ENCODE results near the gene PRR33.

The PRR33 gene

GRCh38 chr11:1932681-1933080, 41.0 kb upstream of the PRR33 start:
- no peak overlapping the region for H3K9ac ChIP-seq (ENCODE audit: low read length)
- no peak overlapping the region for H3K4me3 ChIP-seq (ENCODE audit: low read length)
- no peaks in the 10 kb centered on the region for H3K9me3 ChIP-seq (ENCODE audit: control insufficient read depth, low read length)
- H3K4me1 ChIP-seq (ENCODE audit: control insufficient read depth, insufficient read depth, low read length) = no peaks in the 10 kb centered on the region
- H3K36me3 ChIP-seq (ENCODE audit: control insufficient read depth, insufficient read depth, low read length) = no peaks in the 10 kb centered on the region
- H3K27me3 ChIP-seq (ENCODE audit: control insufficient read depth, insufficient read depth, low read length) = no peaks in the 10 kb centered on the region

- Histone ChIP-seq H3K9ac (ENCODE audit: low read length) (no peak overlapping the region), H3K36me3 (ENCODE audit: control insufficient read depth, insufficient read depth, low read length) (no peaks in the 10 kb centered on the region), H3K9me3 (ENCODE audit: control insufficient read depth, low read length) (no peaks in the 10 kb centered on the region), H3K27me3 (ENCODE audit: control insufficient read depth, insufficient read depth, low read length) (no peaks in the 10 kb centered on the region), H3K4me1 (ENCODE audit: control insufficient read depth, insufficient read depth, low read length) (no peaks in the 10 kb centered on the region), H3K4me3 (ENCODE audit: low read length) (no peak overlapping the region)
Measured at GRCh38 chr11:1932105-1932480, 40.4 kb upstream of the PRR33 start.

- H3K4me3 ChIP-seq (ENCODE audit: low read length) = no peak overlapping the region
- H3K9me3 ChIP-seq (ENCODE audit: control insufficient read depth, low read length) = no peaks in the 10 kb centered on the region
- H3K4me1 ChIP-seq (ENCODE audit: control insufficient read depth, insufficient read depth, low read length) = no peaks in the 10 kb centered on the region
- H3K27me3 ChIP-seq (ENCODE audit: control insufficient read depth, insufficient read depth, low read length) = no peaks in the 10 kb centered on the region
- no peaks in the 10 kb centered on the region for H3K36me3 ChIP-seq (ENCODE audit: control insufficient read depth, insufficient read depth, low read length)
- no peak overlapping the region for H3K9ac ChIP-seq (ENCODE audit: low read length)
Measured at GRCh38 chr11:1931341-1932104, 39.8 kb upstream of the PRR33 start.

- Histone ChIP-seq H3K9ac (ENCODE audit: low read length) (no peak overlapping the region), H3K27me3 (ENCODE audit: control insufficient read depth, insufficient read depth, low read length) (peaks cover 2% of the 10 kb centered on the region), H3K9me3 (ENCODE audit: control insufficient read depth, low read length) (no peaks in the 10 kb centered on the region), H3K4me3 (ENCODE audit: low read length) (no peak overlapping the region), H3K36me3 (ENCODE audit: control insufficient read depth, insufficient read depth, low read length) (no peaks in the 10 kb centered on the region), H3K4me1 (ENCODE audit: control insufficient read depth, insufficient read depth, low read length) (no peaks in the 10 kb centered on the region)
Measured at GRCh38 chr11:1930462-1930830, 38.8 kb upstream of the PRR33 start.

GRCh38 chr11:1929621-1930461, 38.1 kb upstream of the PRR33 start:
- Histone ChIP-seq H3K36me3 (ENCODE audit: control insufficient read depth, insufficient read depth, low read length) (no peaks in the 10 kb centered on the region), H3K27me3 (ENCODE audit: control insufficient read depth, insufficient read depth, low read length) (peaks cover 2% of the 10 kb centered on the region), H3K4me1 (ENCODE audit: control insufficient read depth, insufficient read depth, low read length) (no peaks in the 10 kb centered on the region), H3K9me3 (ENCODE audit: control insufficient read depth, low read length) (no peaks in the 10 kb centered on the region), H3K9ac (ENCODE audit: low read length) (no peak overlapping the region), H3K4me3 (ENCODE audit: low read length) (no peak overlapping the region)

- H3K4me3 ChIP-seq (ENCODE audit: low read length) = no peak overlapping the region
- no peaks in the 10 kb centered on the region for H3K9me3 ChIP-seq (ENCODE audit: control insufficient read depth, low read length)
- H3K36me3 ChIP-seq (ENCODE audit: control insufficient read depth, insufficient read depth, low read length) = no peaks in the 10 kb centered on the region
- H3K4me1 ChIP-seq (ENCODE audit: control insufficient read depth, insufficient read depth, low read length) = no peaks in the 10 kb centered on the region
- no peak overlapping the region for H3K9ac ChIP-seq (ENCODE audit: low read length)
- peaks cover 6% of the 10 kb centered on the region for H3K27me3 ChIP-seq (ENCODE audit: control insufficient read depth, insufficient read depth, low read length)
Measured at GRCh38 chr11:1928891-1929541, 37.3 kb upstream of the PRR33 start.

GRCh38 chr11:1928470-1928890, 36.8 kb upstream of the PRR33 start:
- H3K36me3 ChIP-seq (ENCODE audit: control insufficient read depth, insufficient read depth, low read length) = no peaks in the 10 kb centered on the region
- H3K9ac ChIP-seq (ENCODE audit: low read length) = no peak overlapping the region
- H3K4me3 ChIP-seq (ENCODE audit: low read length) = no peak overlapping the region
- no peaks in the 10 kb centered on the region for H3K4me1 ChIP-seq (ENCODE audit: control insufficient read depth, insufficient read depth, low read length)
- H3K9me3 ChIP-seq (ENCODE audit: control insufficient read depth, low read length) = no peaks in the 10 kb centered on the region
- H3K27me3 ChIP-seq (ENCODE audit: control insufficient read depth, insufficient read depth, low read length) = peaks cover 6% of the 10 kb centered on the region

- Histone ChIP-seq H3K9me3 (ENCODE audit: control insufficient read depth, low read length) (no peaks in the 10 kb centered on the region), H3K4me3 (ENCODE audit: low read length) (no peak overlapping the region), H3K4me1 (ENCODE audit: control insufficient read depth, insufficient read depth, low read length) (no peaks in the 10 kb centered on the region), H3K27me3 (ENCODE audit: control insufficient read depth, insufficient read depth, low read length) (peaks cover 6% of the 10 kb centered on the region), H3K9ac (ENCODE audit: low read length) (no peak overlapping the region), H3K36me3 (ENCODE audit: control insufficient read depth, insufficient read depth, low read length) (no peaks in the 10 kb centered on the region)
Measured at GRCh38 chr11:1927848-1928469, 36.3 kb upstream of the PRR33 start.

- Histone ChIP-seq H3K36me3 (ENCODE audit: control insufficient read depth, insufficient read depth, low read length) (no peaks in the 10 kb centered on the region), H3K9ac (ENCODE audit: low read length) (no peak overlapping the region), H3K9me3 (ENCODE audit: control insufficient read depth, low read length) (no peaks in the 10 kb centered on the region), H3K4me3 (ENCODE audit: low read length) (no peak overlapping the region), H3K27me3 (ENCODE audit: control insufficient read depth, insufficient read depth, low read length) (peaks cover 6% of the 10 kb centered on the region), H3K4me1 (ENCODE audit: control insufficient read depth, insufficient read depth, low read length) (no peaks in the 10 kb centered on the region)
Measured at GRCh38 chr11:1927026-1927847, 35.5 kb upstream of the PRR33 start.

GRCh38 chr11:1926156-1927025, 34.7 kb upstream of the PRR33 start:
- Histone ChIP-seq H3K9ac (ENCODE audit: low read length) (no peak overlapping the region), H3K36me3 (ENCODE audit: control insufficient read depth, insufficient read depth, low read length) (no peaks in the 10 kb centered on the region), H3K27me3 (ENCODE audit: control insufficient read depth, insufficient read depth, low read length) (peaks cover 6% of the 10 kb centered on the region), H3K4me3 (ENCODE audit: low read length) (no peak overlapping the region), H3K9me3 (ENCODE audit: control insufficient read depth, low read length) (no peaks in the 10 kb centered on the region), H3K4me1 (ENCODE audit: control insufficient read depth, insufficient read depth, low read length) (no peaks in the 10 kb centered on the region)
